ENCODE results near the gene MYOF.
A peak's percentile ranks its signal among the peaks of the same experiment; 100 is the strongest.
"Not testable (repeated sequence)": the region's sequence is repeated elsewhere in the genome, so short reads cannot be mapped to it uniquely, and the experiment has no call there.

MYOF gene

GRCh38 chr10:93481637-93482144 is 443 bp downstream of the MYOF start:
- no peak for DNase-seq

- DNase-seq: no peak
These were observed 3.3 kb downstream of the MYOF start for GRCh38 chr10:93478873-93479272.

GRCh38 chr10:93476756-93477155 is 5.4 kb downstream of the MYOF start:
- no peak for DNase-seq

GRCh38 chr10:93475871-93476270 is 6.3 kb downstream of the MYOF start:
- no peak for DNase-seq

GRCh38 chr10:93475227-93475626 is 6.9 kb downstream of the MYOF start:
- DNase-seq: no peak

GRCh38 chr10:93473804-93474472 is 8.2 kb downstream of the MYOF start:
- DNase-seq: no peak

GRCh38 chr10:93473161-93473560 is 9.0 kb downstream of the MYOF start:
- no peak for DNase-seq

GRCh38 chr10:93471110-93471651 is 11.0 kb downstream of the MYOF start:
- no peak for DNase-seq

- DNase-seq: no peak
These were observed 12.7 kb downstream of the MYOF start for GRCh38 chr10:93469454-93469853.

- no peak for DNase-seq
These were observed 13.5 kb downstream of the MYOF start for GRCh38 chr10:93468461-93469213.

GRCh38 chr10:93467635-93468034 is 14.5 kb downstream of the MYOF start:
- not testable (repeated sequence) for DNase-seq

- DNase-seq: peak; percentile 75
These were observed 16.1 kb downstream of the MYOF start for GRCh38 chr10:93465806-93466675.

- DNase-seq: no peak
These were observed 17.3 kb downstream of the MYOF start for GRCh38 chr10:93464776-93465388.

- DNase-seq: no peak
These were observed 18.2 kb downstream of the MYOF start for GRCh38 chr10:93463723-93464476.

GRCh38 chr10:93462881-93463280 is 19.3 kb downstream of the MYOF start:
- no peak for DNase-seq

- no peak for DNase-seq
These were observed 19.8 kb downstream of the MYOF start for GRCh38 chr10:93462371-93462770.

- DNase-seq: no peak
These were observed 20.3 kb downstream of the MYOF start for GRCh38 chr10:93461807-93462178.

GRCh38 chr10:93461109-93461806 is 20.9 kb downstream of the MYOF start:
- no peak for DNase-seq

- DNase-seq: no peak
These were observed 22.7 kb downstream of the MYOF start for GRCh38 chr10:93459466-93459865.

GRCh38 chr10:93458821-93459257 is 23.3 kb downstream of the MYOF start:
- no peak for DNase-seq

- no peak for DNase-seq
These were observed 24.6 kb downstream of the MYOF start for GRCh38 chr10:93457511-93457910.

All from NCI-H2171 (cell line).